Transverse colon (tissue), 4 donors: Measurements from ENCODE around the gene GFI1B. TPM values are rescaled to one million over a fixed set of nuclear protein-coding genes. Genes with fewer than 3 reads are reported as not detected.
"Not testable (repeated sequence)": the region's sequence is repeated elsewhere in the genome, so short reads cannot be mapped to it uniquely, and the experiment has no call there.

Experiments
- DNase-seq: peaks from one replicate; pipeline ENCODE4 v3.0.0-alpha.2; 2019
- H3K27ac ChIP-seq, 4 donors: fragments of 200-600 bp; sonication (generic); 2 replicates each; pipeline ENCODE4 v1.5.1; 2016 to 2018; ENCODE audit warnings: inconsistent platforms in 4 of 4
- H3K27me3 ChIP-seq: fragments of 200-600 bp; sonication (generic); 2 replicates; pipeline ENCODE4 v1.5.1; 2017; ENCODE audit warnings: inconsistent platforms
- H3K36me3 ChIP-seq, 4 donors: fragments of 200-600 bp; sonication (generic); 2 replicates each; pipeline ENCODE4 v1.5.1; 2017 to 2019; ENCODE audit warnings: inconsistent platforms in 4 of 4
- H3K4me1 ChIP-seq, 4 donors: fragments of 200-600 bp; sonication (generic); 2 replicates each; pipeline ENCODE4 v1.5.1; 2017 to 2020; ENCODE audit warnings: inconsistent platforms in 4 of 4
- H3K4me3 ChIP-seq, 4 donors: fragments of 200-600 bp; sonication (generic); 1 replicate in 1 of 4; 2 replicates in 3 of 4; pipeline versions ENCODE4 v1.5.1 to v1.6.1; 2017 to 2019; ENCODE audit warnings: inconsistent platforms in 4 of 4
- H3K9me3 ChIP-seq, 2 donors: fragments of 200-600 bp; sonication (generic); 2 replicates each; pipeline ENCODE4 v1.5.1; 2017 to 2019; ENCODE audit warnings: inconsistent platforms in 2 of 2
- EP300 ChIP-seq: sonication (generic); formaldehyde crosslinking; IDR thresholded peaks from one replicate; pipeline ENCODE4 v1.6.1; 2017; ENCODE audit warnings: antibody characterized with exemption, low read depth
- POLR2A ChIP-seq: fragments of 450-650 bp; IDR thresholded peaks from one replicate; pipeline ENCODE4 v1.6.1; 2016; ENCODE audit warnings: antibody characterized with exemption, mild to moderate bottlenecking, moderate library complexity
- POLR2AphosphoS5 ChIP-seq, 3 donors: sonication (generic); formaldehyde crosslinking; IDR thresholded peaks; one replicate each; pipeline ENCODE4 v1.6.1; 2016; ENCODE audit warnings: antibody characterized with exemption in 3 of 3
- WGBS, 2 donors: methylation state at CpG; one replicate each; pipeline ENCODE4 v1.1.5; 2018; ENCODE audit warnings: low coverage in 1 of 2; 5-methylcytosine and 5-hydroxymethylcytosine counted together
- in situ Hi-C, 4 donors: fragments of 200-750 bp; cut with MboI; loops; one replicate each; pipeline versions ENCODE4 v1.15.0 to v1.15.1; 2017; ENCODE audit warnings: low sequenced_read_pairs in 3 of 4, low pct_ligation_motif_present in 1 of 4, low pct_unique_long_range_greater_than_20kb in 1 of 4
- intact Hi-C: fragments of 100-400 bp; cut with DNase I; formaldehyde crosslinking; loops from one replicate; pipeline ENCODE4 v1.15.1; 2023; ENCODE audit warnings: low total_unique reads
- total RNA-seq, 4 donors: library from RNA; depleted of rRNA; stranded (reverse); fragments of >200 nt; gene quantifications; one replicate each; pipeline ENCODE4 v1.1.0, GENCODE V29; 2016
- TF ChIP-seq, protein P1 (sequence below), 5 experiments: fragments of 200-600 bp in 3 of 5; fragments of 450-650 bp in 2 of 5; sonication (generic) in 3 of 5; IDR thresholded peaks; 1 replicate in 2 of 5; 2 replicates in 3 of 5; pipeline ENCODE4 v1.5.1; 2016 to 2017; ENCODE audit warnings: antibody characterized with exemption in 5 of 5, inconsistent platforms in 3 of 5, mild to moderate bottlenecking in 2 of 5, moderate library complexity in 1 of 5

Gene GFI1B
- total RNA-seq, 4 donors from 2014 or later: 1.7 to 2.0 TPM; not detected in 2

DNA sequence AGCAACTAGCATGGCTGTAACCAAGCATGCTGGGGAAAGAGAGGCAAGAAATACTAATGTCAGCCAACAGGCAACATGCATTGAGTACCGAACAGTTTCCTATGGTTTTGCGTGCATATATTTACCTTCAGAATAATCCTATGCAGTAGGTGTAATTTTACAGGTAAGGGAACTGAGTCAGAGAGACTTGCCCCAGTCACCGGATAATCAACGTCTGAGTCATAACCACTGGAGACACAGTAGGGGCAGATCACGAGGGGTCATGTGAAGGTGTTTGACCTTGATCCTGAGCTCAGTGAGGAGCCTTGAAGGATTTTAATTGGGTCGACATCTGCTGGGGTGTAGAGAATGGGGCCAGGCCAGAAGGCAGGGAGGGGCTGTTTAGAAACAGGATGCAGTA, 20.7 kb upstream of the GFI1B start:
- in situ Hi-C loops: no loop called here
- Histone ChIP-seq H3K27me3 (no peaks in the 10 kb centered on the region), H3K4me3 (no peak overlapping the region), H3K9me3 (peaks cover 0 to 10% of the 10 kb centered on the region in 2 donors), H3K36me3 (no peaks in the 10 kb centered on the region), H3K4me1 (no peaks in the 10 kb centered on the region), H3K27ac (no peak overlapping the region)
- no peak for DNase-seq
- intact Hi-C loops: no loop called here
- TF ChIP-seq, protein P1, sequence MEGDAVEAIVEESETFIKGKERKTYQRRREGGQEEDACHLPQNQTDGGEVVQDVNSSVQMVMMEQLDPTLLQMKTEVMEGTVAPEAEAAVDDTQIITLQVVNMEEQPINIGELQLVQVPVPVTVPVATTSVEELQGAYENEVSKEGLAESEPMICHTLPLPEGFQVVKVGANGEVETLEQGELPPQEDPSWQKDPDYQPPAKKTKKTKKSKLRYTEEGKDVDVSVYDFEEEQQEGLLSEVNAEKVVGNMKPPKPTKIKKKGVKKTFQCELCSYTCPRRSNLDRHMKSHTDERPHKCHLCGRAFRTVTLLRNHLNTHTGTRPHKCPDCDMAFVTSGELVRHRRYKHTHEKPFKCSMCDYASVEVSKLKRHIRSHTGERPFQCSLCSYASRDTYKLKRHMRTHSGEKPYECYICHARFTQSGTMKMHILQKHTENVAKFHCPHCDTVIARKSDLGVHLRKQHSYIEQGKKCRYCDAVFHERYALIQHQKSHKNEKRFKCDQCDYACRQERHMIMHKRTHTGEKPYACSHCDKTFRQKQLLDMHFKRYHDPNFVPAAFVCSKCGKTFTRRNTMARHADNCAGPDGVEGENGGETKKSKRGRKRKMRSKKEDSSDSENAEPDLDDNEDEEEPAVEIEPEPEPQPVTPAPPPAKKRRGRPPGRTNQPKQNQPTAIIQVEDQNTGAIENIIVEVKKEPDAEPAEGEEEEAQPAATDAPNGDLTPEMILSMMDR (IDR thresholded peaks at IDR 0.05): no peak
- no peak for TF ChIP-seq POLR2A
- TF ChIP-seq EP300: no peak
- no peak for TF ChIP-seq POLR2AphosphoS5 (IDR thresholded peaks at IDR 0.05)
- WGBS, 2 donors: 87 to 100% methylated on average over 2 to 6 of the region's 6 CpGs

DNA sequence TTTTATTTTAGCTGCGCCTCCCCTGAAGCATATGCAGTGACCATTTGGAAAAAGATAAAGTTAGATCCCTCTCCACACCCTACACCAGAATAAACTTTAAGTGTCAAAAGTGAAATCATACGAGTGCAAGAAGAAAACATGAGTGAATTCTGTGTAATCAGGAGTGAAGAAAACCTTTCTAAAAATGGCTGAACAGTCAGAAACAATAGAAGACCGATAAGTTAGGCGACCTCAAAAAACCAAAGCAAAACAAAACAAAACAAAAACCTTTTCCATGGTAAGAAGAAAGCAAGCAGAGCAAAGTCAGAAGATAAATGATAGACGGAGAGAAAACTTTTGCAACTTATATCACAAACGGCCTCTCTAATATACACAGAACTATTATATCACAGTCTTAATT, 17.5 kb upstream of the GFI1B start:
- H3K27ac ChIP-seq: no peak overlapping the region
- no peak for DNase-seq
- in situ Hi-C loops (no loop called here), intact Hi-C loops (no loop called here)
- no peaks in the 10 kb centered on the region for H3K9me3 ChIP-seq
- H3K27me3 ChIP-seq: peaks cover 6% of the 10 kb centered on the region
- TF ChIP-seq POLR2AphosphoS5 (IDR thresholded peaks at IDR 0.05) (no peak), POLR2A (no peak), EP300 (no peak)
- TF ChIP-seq, protein P1 (IDR thresholded peaks at IDR 0.05): no peak
- WGBS, 2 donors: 75 to 89% methylated on average over 5 to 6 of the region's 6 CpGs
- H3K36me3 ChIP-seq: no peaks in the 10 kb centered on the region
- H3K4me1 ChIP-seq: no peaks in the 10 kb centered on the region
- no peak overlapping the region for H3K4me3 ChIP-seq

DNA sequence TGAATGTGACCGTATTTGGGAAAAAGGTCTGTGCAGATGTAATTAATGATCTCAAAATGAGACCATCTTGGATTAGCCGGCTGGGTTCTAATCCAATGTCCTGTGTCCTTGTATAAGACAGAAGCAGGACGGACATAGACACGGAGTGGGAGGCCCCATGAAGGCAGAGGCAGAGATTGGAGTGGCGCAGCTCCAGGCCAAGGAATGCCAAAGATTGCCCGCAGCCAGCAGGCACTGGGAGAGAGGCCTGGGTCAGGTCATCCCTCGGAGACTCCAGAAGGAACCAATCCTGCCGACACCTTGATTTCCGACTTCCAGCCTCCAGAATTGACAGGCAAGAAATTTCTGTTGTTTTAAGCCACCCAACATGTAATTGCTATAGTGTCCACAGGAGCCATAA, 13.0 kb upstream of the GFI1B start:
- Histone ChIP-seq H3K27ac (no peak overlapping the region), H3K4me1 (no peaks in the 10 kb centered on the region), H3K36me3 (no peaks in the 10 kb centered on the region), H3K27me3 (peaks cover 9% of the 10 kb centered on the region), H3K4me3 (no peak overlapping the region), H3K9me3 (no peaks in the 10 kb centered on the region)
- intact Hi-C loops (loop anchor here (5.0 kb wide), 1 partner anchor 1983 kb away; no protein-coding TSS in a partner anchor), in situ Hi-C loops (no loop called here)
- 83 to 90% methylated on average over 4 to 9 of the region's 9 CpGs for WGBS, 2 donors
- TF ChIP-seq, protein P1 (IDR thresholded peaks at IDR 0.05): no peak
- TF ChIP-seq POLR2AphosphoS5 (IDR thresholded peaks at IDR 0.05): no peak
- no peak for TF ChIP-seq POLR2A
- no peak for TF ChIP-seq EP300
- no peak for DNase-seq

DNA sequence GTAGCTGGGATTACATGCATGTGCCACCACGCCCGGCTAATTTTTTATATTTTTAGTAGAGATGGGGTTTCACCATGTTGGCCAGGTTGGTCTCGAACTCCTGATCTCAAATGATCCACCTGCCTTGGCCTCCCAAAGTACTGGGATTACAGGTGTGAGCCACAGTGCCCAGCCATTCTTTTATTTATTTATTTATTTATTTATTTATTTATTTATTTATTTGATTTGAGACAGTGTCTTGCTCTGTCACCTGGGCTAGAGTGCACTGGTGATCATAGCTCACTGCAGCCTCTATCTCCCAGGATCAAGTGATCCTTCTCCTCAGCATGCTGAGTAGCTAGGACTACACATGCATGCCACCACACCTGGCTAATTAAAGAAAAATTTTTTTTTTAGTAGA, 10.6 kb upstream of the GFI1B start:
- intact Hi-C loops: loop anchor here (5.0 kb wide), 1 partner anchor 1986 kb away; no protein-coding TSS in a partner anchor
- WGBS, 2 donors: 87 to 97% methylated on average over 3 of the region's 3 CpGs
- H3K9me3 ChIP-seq, H3K27me3 ChIP-seq, H3K27ac ChIP-seq, in situ Hi-C loops, H3K4me3 ChIP-seq, DNase-seq, H3K36me3 ChIP-seq: not testable (repeated sequence)
- H3K4me1 ChIP-seq: peaks cover 0 to 11% (median 7%) of the 10 kb centered on the region in 4 donors

DNA sequence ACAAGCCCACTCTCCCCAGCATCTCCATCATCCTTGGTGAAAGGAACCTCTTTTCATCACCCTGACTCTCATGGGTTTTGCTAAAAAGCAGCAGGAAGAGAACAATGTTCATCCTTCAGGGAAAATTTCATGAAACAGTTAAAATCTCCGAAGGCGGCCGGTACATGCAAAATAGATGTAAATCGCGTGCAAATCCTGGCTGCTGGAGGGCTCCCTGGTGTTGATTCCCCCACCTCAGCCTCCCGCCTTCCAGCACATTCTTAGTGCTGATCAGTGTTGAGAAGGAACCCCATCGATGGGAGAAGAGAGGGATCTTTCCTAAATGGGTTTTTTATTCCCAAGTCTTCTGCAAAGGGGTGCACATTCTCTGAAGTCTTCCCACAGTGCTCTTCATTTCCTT, 8.7 kb upstream of the GFI1B start:
- no peak overlapping the region for H3K4me3 ChIP-seq
- H3K27ac ChIP-seq: no peak overlapping the region
- H3K4me1 ChIP-seq: peaks cover 0 to 12% (median 7%) of the 10 kb centered on the region in 4 donors
- intact Hi-C loops (loop anchor here (5.0 kb wide), 1 partner anchor 1987 kb away; no protein-coding TSS in a partner anchor), in situ Hi-C loops (no loop called here)
- no peak for DNase-seq
- H3K36me3 ChIP-seq: no peaks in the 10 kb centered on the region
- TF ChIP-seq POLR2AphosphoS5 (IDR thresholded peaks at IDR 0.05) (no peak), POLR2A (no peak), EP300 (no peak)
- TF ChIP-seq, protein P1 (IDR thresholded peaks at IDR 0.05): no peak
- no peaks in the 10 kb centered on the region for H3K9me3 ChIP-seq
- WGBS, 2 donors: 76 to 79% methylated on average over 7 of the region's 7 CpGs
- H3K27me3 ChIP-seq: peaks cover 16% of the 10 kb centered on the region
